ENCODE measurements around the gene NBAS. TPM values are rescaled to one million over a fixed set of nuclear protein-coding genes. Genes with fewer than 3 reads are reported as not detected.

The NBAS gene
- total and polyA plus RNA-seq, 3 experiments from 2014 or later: 22.0 to 34.1 (median 30.6) TPM

GRCh38 chr2:15427987-15428386, 133.1 kb downstream of the NBAS start:
- H3K9me3 Mint-ChIP-seq: no peaks in the 10 kb centered on the region
- ChIA-PET POLR2A (no interaction called here), CTCF (no interaction called here)
- H3K27me3 Mint-ChIP-seq: no peaks in the 10 kb centered on the region
- H3K27ac Mint-ChIP-seq: no peak overlapping the region
- Histone ChIP-seq H3K4me1 (ENCODE audit: insufficient read depth, low read length) (no peaks in the 10 kb centered on the region), H3K27ac (ENCODE audit: low read depth, low read length) (no peak overlapping the region), H3K27me3 (ENCODE audit: insufficient read depth, low read length, poor library complexity, severe bottlenecking) (no peaks in the 10 kb centered on the region), H3K9me3 (ENCODE audit: low read length) (no peaks in the 10 kb centered on the region), H3K4me3 (ENCODE audit: low read length) (no peak overlapping the region), H3K36me3 (ENCODE audit: insufficient read depth, low read length) (peaks cover 3% of the 10 kb centered on the region)
- H3K36me3 Mint-ChIP-seq: peaks cover 7 to 37% (median 23%) of the 10 kb centered on the region in 3 donors
- H3K4me3 Mint-ChIP-seq: no peak overlapping the region
- DNase-seq: no peak
- H3K4me1 Mint-ChIP-seq: peaks cover 0 to 4% (median 0%) of the 10 kb centered on the region in 3 donors

- peaks cover 0 to 3% (median 0%) of the 10 kb centered on the region in 3 donors for H3K4me1 Mint-ChIP-seq
- no peaks in the 10 kb centered on the region for H3K4me1 ChIP-seq (ENCODE audit: insufficient read depth, low read length)
- no peak for DNase-seq
- H3K27me3 ChIP-seq (ENCODE audit: insufficient read depth, low read length, poor library complexity, severe bottlenecking): no peaks in the 10 kb centered on the region
- H3K27ac ChIP-seq (ENCODE audit: low read depth, low read length): no peak overlapping the region
- peaks cover 7 to 43% (median 24%) of the 10 kb centered on the region in 3 donors for H3K36me3 Mint-ChIP-seq
- ChIA-PET POLR2A (no interaction called here), CTCF (no interaction called here)
- peaks cover 8% of the 10 kb centered on the region for H3K36me3 ChIP-seq (ENCODE audit: insufficient read depth, low read length)
- H3K27ac Mint-ChIP-seq: peak overlapping the region in 1 of 8 donors; percentile 36
- H3K4me3 ChIP-seq (ENCODE audit: low read length): no peak overlapping the region
- no peaks in the 10 kb centered on the region for H3K9me3 ChIP-seq (ENCODE audit: low read length)
- no peaks in the 10 kb centered on the region for H3K9me3 Mint-ChIP-seq
- no peaks in the 10 kb centered on the region for H3K27me3 Mint-ChIP-seq
- H3K4me3 Mint-ChIP-seq: no peak overlapping the region
Measured at GRCh38 chr2:15426606-15427005, 134.5 kb downstream of the NBAS start.

GRCh38 chr2:15425712-15426111, 135.4 kb downstream of the NBAS start:
- peak overlapping the region in 2 of 8 donors; percentile 2 to 13 for H3K27ac Mint-ChIP-seq
- no peaks in the 10 kb centered on the region for H3K27me3 Mint-ChIP-seq
- Histone ChIP-seq H3K27me3 (ENCODE audit: insufficient read depth, low read length, poor library complexity, severe bottlenecking) (no peaks in the 10 kb centered on the region), H3K27ac (ENCODE audit: low read depth, low read length) (no peak overlapping the region), H3K4me1 (ENCODE audit: insufficient read depth, low read length) (no peaks in the 10 kb centered on the region), H3K9me3 (ENCODE audit: low read length) (no peaks in the 10 kb centered on the region), H3K36me3 (ENCODE audit: insufficient read depth, low read length) (peaks cover 8% of the 10 kb centered on the region), H3K4me3 (ENCODE audit: low read length) (no peak overlapping the region)
- DNase-seq: no peak
- no peak overlapping the region for H3K4me3 Mint-ChIP-seq
- peaks cover 7 to 45% (median 24%) of the 10 kb centered on the region in 3 donors for H3K36me3 Mint-ChIP-seq
- POLR2A ChIA-PET: no interaction called here
- CTCF ChIA-PET: no interaction called here
- no peaks in the 10 kb centered on the region for H3K9me3 Mint-ChIP-seq
- peaks cover 0 to 2% (median 0%) of the 10 kb centered on the region in 3 donors for H3K4me1 Mint-ChIP-seq

GRCh38 chr2:15421753-15422152, 139.4 kb downstream of the NBAS start:
- Histone ChIP-seq H3K9me3 (ENCODE audit: low read length) (no peaks in the 10 kb centered on the region), H3K4me1 (ENCODE audit: insufficient read depth, low read length) (no peaks in the 10 kb centered on the region), H3K4me3 (ENCODE audit: low read length) (no peak overlapping the region), H3K27me3 (ENCODE audit: insufficient read depth, low read length, poor library complexity, severe bottlenecking) (no peaks in the 10 kb centered on the region), H3K36me3 (ENCODE audit: insufficient read depth, low read length) (peaks cover 5% of the 10 kb centered on the region), H3K27ac (ENCODE audit: low read depth, low read length) (no peak overlapping the region)
- H3K4me3 Mint-ChIP-seq: no peak overlapping the region
- ChIA-PET CTCF (no interaction called here), POLR2A (no interaction called here)
- H3K4me1 Mint-ChIP-seq: no peaks in the 10 kb centered on the region
- H3K27ac Mint-ChIP-seq: peak overlapping the region in 1 of 8 donors; percentile 1
- H3K36me3 Mint-ChIP-seq: peaks cover 7 to 70% (median 34%) of the 10 kb centered on the region in 3 donors
- H3K27me3 Mint-ChIP-seq: no peaks in the 10 kb centered on the region
- no peaks in the 10 kb centered on the region for H3K9me3 Mint-ChIP-seq
- no peak for DNase-seq

GRCh38 chr2:15415748-15416147, 145.4 kb downstream of the NBAS start:
- ChIA-PET CTCF (no interaction called here), POLR2A (no interaction called here)
- DNase-seq: no peak
- H3K9me3 Mint-ChIP-seq: no peaks in the 10 kb centered on the region
- no peaks in the 10 kb centered on the region for H3K4me1 Mint-ChIP-seq
- H3K4me3 Mint-ChIP-seq: no peak overlapping the region
- Histone ChIP-seq H3K4me1 (ENCODE audit: insufficient read depth, low read length) (no peaks in the 10 kb centered on the region), H3K27ac (ENCODE audit: low read depth, low read length) (no peak overlapping the region), H3K27me3 (ENCODE audit: insufficient read depth, low read length, poor library complexity, severe bottlenecking) (no peaks in the 10 kb centered on the region), H3K9me3 (ENCODE audit: low read length) (no peaks in the 10 kb centered on the region), H3K36me3 (ENCODE audit: insufficient read depth, low read length) (peaks cover 12% of the 10 kb centered on the region), H3K4me3 (ENCODE audit: low read length) (no peak overlapping the region)
- peaks cover 21 to 83% (median 45%) of the 10 kb centered on the region in 3 donors for H3K36me3 Mint-ChIP-seq
- no peak overlapping the region for H3K27ac Mint-ChIP-seq
- H3K27me3 Mint-ChIP-seq: no peaks in the 10 kb centered on the region

- CTCF ChIA-PET: no interaction called here
- Mint-ChIP-seq H3K4me3 (no peak overlapping the region), H3K9me3 (no peaks in the 10 kb centered on the region), H3K27ac (no peak overlapping the region), H3K27me3 (no peaks in the 10 kb centered on the region), H3K36me3 (peaks cover 21 to 71% (median 42%) of the 10 kb centered on the region in 3 donors), H3K4me1 (no peaks in the 10 kb centered on the region)
- H3K4me1 ChIP-seq (ENCODE audit: insufficient read depth, low read length): no peaks in the 10 kb centered on the region
- POLR2A ChIA-PET: no interaction called here
- H3K27me3 ChIP-seq (ENCODE audit: insufficient read depth, low read length, poor library complexity, severe bottlenecking): no peaks in the 10 kb centered on the region
- H3K9me3 ChIP-seq (ENCODE audit: low read length): no peaks in the 10 kb centered on the region
- no peak for DNase-seq
- H3K4me3 ChIP-seq (ENCODE audit: low read length): no peak overlapping the region
- H3K36me3 ChIP-seq (ENCODE audit: insufficient read depth, low read length): peaks cover 12% of the 10 kb centered on the region
- no peak overlapping the region for H3K27ac ChIP-seq (ENCODE audit: low read depth, low read length)
Measured at GRCh38 chr2:15412779-15413178, 148.4 kb downstream of the NBAS start.

- no peaks in the 10 kb centered on the region for H3K27me3 Mint-ChIP-seq
- no peaks in the 10 kb centered on the region for H3K4me1 Mint-ChIP-seq
- H3K4me3 ChIP-seq (ENCODE audit: low read length): no peak overlapping the region
- H3K9me3 ChIP-seq (ENCODE audit: low read length): no peaks in the 10 kb centered on the region
- H3K36me3 ChIP-seq (ENCODE audit: insufficient read depth, low read length): peaks cover 12% of the 10 kb centered on the region
- H3K36me3 Mint-ChIP-seq: peaks cover 21 to 70% (median 42%) of the 10 kb centered on the region in 3 donors
- POLR2A ChIA-PET: no interaction called here
- CTCF ChIA-PET: no interaction called here
- no peak overlapping the region for H3K27ac ChIP-seq (ENCODE audit: low read depth, low read length)
- H3K9me3 Mint-ChIP-seq: no peaks in the 10 kb centered on the region
- H3K27me3 ChIP-seq (ENCODE audit: insufficient read depth, low read length, poor library complexity, severe bottlenecking): no peaks in the 10 kb centered on the region
- H3K4me1 ChIP-seq (ENCODE audit: insufficient read depth, low read length): no peaks in the 10 kb centered on the region
- no peak overlapping the region for H3K4me3 Mint-ChIP-seq
- no peak overlapping the region for H3K27ac Mint-ChIP-seq
- DNase-seq: no peak
Measured at GRCh38 chr2:15412309-15412708, 148.8 kb downstream of the NBAS start.

GRCh38 chr2:15410884-15411283, 150.2 kb downstream of the NBAS start:
- Mint-ChIP-seq H3K4me3 (no peak overlapping the region), H3K27me3 (no peaks in the 10 kb centered on the region), H3K9me3 (no peaks in the 10 kb centered on the region), H3K27ac (no peak overlapping the region), H3K4me1 (no peaks in the 10 kb centered on the region), H3K36me3 (peaks cover 21 to 61% (median 37%) of the 10 kb centered on the region in 3 donors)
- H3K27me3 ChIP-seq (ENCODE audit: insufficient read depth, low read length, poor library complexity, severe bottlenecking): no peaks in the 10 kb centered on the region
- H3K4me3 ChIP-seq (ENCODE audit: low read length): no peak overlapping the region
- no peaks in the 10 kb centered on the region for H3K4me1 ChIP-seq (ENCODE audit: insufficient read depth, low read length)
- no peak overlapping the region for H3K27ac ChIP-seq (ENCODE audit: low read depth, low read length)
- POLR2A ChIA-PET: no interaction called here
- DNase-seq: no peak
- H3K9me3 ChIP-seq (ENCODE audit: low read length): no peaks in the 10 kb centered on the region
- CTCF ChIA-PET: no interaction called here
- H3K36me3 ChIP-seq (ENCODE audit: insufficient read depth, low read length): peaks cover 9% of the 10 kb centered on the region

GRCh38 chr2:15408759-15409158, 152.4 kb downstream of the NBAS start:
- Mint-ChIP-seq H3K4me3 (no peak overlapping the region), H3K27me3 (no peaks in the 10 kb centered on the region), H3K9me3 (no peaks in the 10 kb centered on the region), H3K4me1 (no peaks in the 10 kb centered on the region), H3K36me3 (peaks cover 15 to 53% (median 34%) of the 10 kb centered on the region in 3 donors), H3K27ac (no peak overlapping the region)
- ChIA-PET CTCF (no interaction called here), POLR2A (no interaction called here)
- no peaks in the 10 kb centered on the region for H3K4me1 ChIP-seq (ENCODE audit: insufficient read depth, low read length)
- no peaks in the 10 kb centered on the region for H3K9me3 ChIP-seq (ENCODE audit: low read length)
- no peak for DNase-seq
- no peak overlapping the region for H3K4me3 ChIP-seq (ENCODE audit: low read length)
- H3K36me3 ChIP-seq (ENCODE audit: insufficient read depth, low read length): no peaks in the 10 kb centered on the region
- no peak overlapping the region for H3K27ac ChIP-seq (ENCODE audit: low read depth, low read length)
- H3K27me3 ChIP-seq (ENCODE audit: insufficient read depth, low read length, poor library complexity, severe bottlenecking): no peaks in the 10 kb centered on the region
